Tibial artery (tissue), 4 donors: ENCODE measurements around the gene CRACDL.

Source experiments
- DNase-seq, 2 donors: peaks; one replicate each; pipeline ENCODE4 v3.0.0-alpha.2; 2019
- H3K27ac ChIP-seq, 2 donors: fragments of 200-600 bp; sonication (generic) in 1 of 2; 1 replicate in 1 of 2; 2 replicates in 1 of 2; pipeline ENCODE4 v1.5.1; 2018 to 2019; ENCODE audit warnings: mild to moderate bottlenecking in 1 of 2
- H3K27me3 ChIP-seq, 2 donors: fragments of 200-600 bp; sonication (generic) in 1 of 2; one replicate each; pipeline versions ENCODE4 v1.5.1 to v1.6.0; 2016 to 2019
- H3K36me3 ChIP-seq, 3 donors: fragments of 200-600 bp; sonication (generic) in 2 of 3; one replicate each; pipeline ENCODE4 v1.5.1; 2016 to 2019; ENCODE audit warnings: mild to moderate bottlenecking in 2 of 3
- H3K4me1 ChIP-seq, 4 donors: fragments of 200-600 bp; sonication (generic) in 2 of 4; 1 replicate in 3 of 4; 2 replicates in 1 of 4; pipeline ENCODE4 v1.5.1; 2016 to 2019
- H3K4me3 ChIP-seq, 2 donors: fragments of 200-600 bp; sonication (generic) in 1 of 2; 1 replicate in 1 of 2; 2 replicates in 1 of 2; pipeline ENCODE4 v1.5.1; 2018 to 2019; ENCODE audit warnings: mild to moderate bottlenecking in 2 of 2
- H3K9me3 ChIP-seq, 3 donors: fragments of 200-600 bp; sonication (generic) in 1 of 3; one replicate each; pipeline ENCODE4 v1.5.1; 2016 to 2019
- intact Hi-C: fragments of 100-400 bp; cut with DNase I; formaldehyde crosslinking; loops from one replicate; pipeline ENCODE4 v1.15.0; 2023; ENCODE audit warnings: low total_unique reads
- TF ChIP-seq, protein P1 (sequence below), 2 experiments: fragments of 200-600 bp in 1 of 2; fragments of 450-650 bp in 1 of 2; IDR thresholded peaks; one replicate each; pipeline ENCODE4 v1.5.1; 2017 to 2019; ENCODE audit warnings: antibody characterized with exemption in 2 of 2, mild to moderate bottlenecking in 1 of 2, moderate library complexity in 1 of 2

Gene CRACDL

GRCh38 chr2:98897746-98898145 lies 38.3 kb downstream of the CRACDL start:
- Histone ChIP-seq H3K4me3 (no peak overlapping the region), H3K36me3 (no peaks in the 10 kb centered on the region), H3K9me3 (no peaks in the 10 kb centered on the region), H3K27ac (no peak overlapping the region), H3K27me3 (no peaks in the 10 kb centered on the region), H3K4me1 (no peaks in the 10 kb centered on the region)
- TF ChIP-seq, protein P1, sequence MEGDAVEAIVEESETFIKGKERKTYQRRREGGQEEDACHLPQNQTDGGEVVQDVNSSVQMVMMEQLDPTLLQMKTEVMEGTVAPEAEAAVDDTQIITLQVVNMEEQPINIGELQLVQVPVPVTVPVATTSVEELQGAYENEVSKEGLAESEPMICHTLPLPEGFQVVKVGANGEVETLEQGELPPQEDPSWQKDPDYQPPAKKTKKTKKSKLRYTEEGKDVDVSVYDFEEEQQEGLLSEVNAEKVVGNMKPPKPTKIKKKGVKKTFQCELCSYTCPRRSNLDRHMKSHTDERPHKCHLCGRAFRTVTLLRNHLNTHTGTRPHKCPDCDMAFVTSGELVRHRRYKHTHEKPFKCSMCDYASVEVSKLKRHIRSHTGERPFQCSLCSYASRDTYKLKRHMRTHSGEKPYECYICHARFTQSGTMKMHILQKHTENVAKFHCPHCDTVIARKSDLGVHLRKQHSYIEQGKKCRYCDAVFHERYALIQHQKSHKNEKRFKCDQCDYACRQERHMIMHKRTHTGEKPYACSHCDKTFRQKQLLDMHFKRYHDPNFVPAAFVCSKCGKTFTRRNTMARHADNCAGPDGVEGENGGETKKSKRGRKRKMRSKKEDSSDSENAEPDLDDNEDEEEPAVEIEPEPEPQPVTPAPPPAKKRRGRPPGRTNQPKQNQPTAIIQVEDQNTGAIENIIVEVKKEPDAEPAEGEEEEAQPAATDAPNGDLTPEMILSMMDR (IDR thresholded peaks at IDR 0.05): no peak
- intact Hi-C loops: no loop called here
- no peak for DNase-seq

- Histone ChIP-seq H3K9me3 (no peaks in the 10 kb centered on the region), H3K36me3 (no peaks in the 10 kb centered on the region), H3K27ac (no peak overlapping the region), H3K27me3 (no peaks in the 10 kb centered on the region), H3K4me3 (no peak overlapping the region), H3K4me1 (no peaks in the 10 kb centered on the region)
- no peak for DNase-seq
- intact Hi-C loops: no loop called here
- TF ChIP-seq, protein P1 (IDR thresholded peaks at IDR 0.05): no peak
Measured at GRCh38 chr2:98896944-98897343, 39.1 kb downstream of the CRACDL start.

- intact Hi-C loops: no loop called here
- TF ChIP-seq, protein P1 (IDR thresholded peaks at IDR 0.05): no peak
- no peak for DNase-seq
Measured at GRCh38 chr2:98896416-98896815, 39.6 kb downstream of the CRACDL start.

DNA sequence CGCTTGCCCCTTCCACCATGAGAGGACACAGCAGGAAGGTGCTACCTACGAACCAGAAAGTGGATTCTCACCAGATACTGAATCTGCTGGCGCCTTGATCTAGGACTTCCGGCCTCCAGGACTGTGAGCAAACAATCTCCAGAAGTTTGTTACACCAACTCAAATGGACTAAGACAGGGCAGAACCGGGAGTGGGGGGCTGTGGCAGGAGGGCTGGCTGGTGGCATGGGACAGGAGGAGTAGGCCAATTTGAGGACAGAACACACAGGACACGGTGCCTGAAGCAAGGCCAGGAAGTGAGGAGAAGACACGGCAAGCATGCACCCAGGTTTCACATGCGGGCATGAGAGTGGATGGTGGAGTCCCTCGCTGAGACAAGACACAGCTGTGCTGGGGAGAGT lies 40.1 kb downstream of the CRACDL start:
- Histone ChIP-seq H3K4me1 (no peaks in the 10 kb centered on the region), H3K4me3 (no peak overlapping the region), H3K27me3 (no peaks in the 10 kb centered on the region), H3K27ac (no peak overlapping the region), H3K9me3 (no peaks in the 10 kb centered on the region), H3K36me3 (no peaks in the 10 kb centered on the region)
- no peak for DNase-seq
- intact Hi-C loops: no loop called here
- TF ChIP-seq, protein P1 (IDR thresholded peaks at IDR 0.05): no peak

More at GRCh38 chr2:98896416-98896815, 39.6 kb downstream of the CRACDL start:
- Histone ChIP-seq H3K27ac (no peak overlapping the region), H3K36me3 (no peaks in the 10 kb centered on the region), H3K9me3 (no peaks in the 10 kb centered on the region), H3K4me1 (no peaks in the 10 kb centered on the region), H3K27me3 (no peaks in the 10 kb centered on the region), H3K4me3 (no peak overlapping the region)

DNA sequence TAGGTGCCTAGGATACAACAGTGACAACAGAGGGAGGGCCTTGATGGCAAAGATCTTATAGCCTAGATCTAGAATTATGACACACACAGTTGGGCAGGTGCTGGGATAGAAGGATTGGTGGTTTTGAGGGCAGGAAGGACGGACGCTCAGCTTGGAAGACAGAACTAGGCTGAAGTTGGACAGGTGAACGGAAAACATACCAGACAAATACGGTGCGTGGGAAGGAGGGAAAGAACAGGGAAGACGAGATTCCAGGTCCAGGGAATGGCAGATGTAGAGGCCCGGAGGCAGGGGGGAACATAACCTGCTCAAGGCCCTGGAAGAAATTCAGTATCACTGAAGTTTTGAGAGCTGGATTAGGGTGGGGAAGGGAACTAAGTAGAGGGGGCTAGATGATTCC lies 40.8 kb downstream of the CRACDL start:
- TF ChIP-seq, protein P1 (IDR thresholded peaks at IDR 0.05): no peak
- no peak for DNase-seq
- intact Hi-C loops: no loop called here

More for the DNA sequence above, 40.8 kb downstream of the CRACDL start:
- no peak overlapping the region for H3K27ac ChIP-seq
- no peaks in the 10 kb centered on the region for H3K4me1 ChIP-seq
- no peaks in the 10 kb centered on the region for H3K9me3 ChIP-seq
- no peak overlapping the region for H3K4me3 ChIP-seq
- H3K27me3 ChIP-seq: no peaks in the 10 kb centered on the region
- no peaks in the 10 kb centered on the region for H3K36me3 ChIP-seq
